WTC11 (cell line): ENCODE measurements around the gene FRMD6. TPM values are rescaled to one million over a fixed set of nuclear protein-coding genes. Genes with fewer than 3 reads are reported as not detected.

ENCODE experiments used
- ATAC-seq: fragments of 200-7000 bp; cut with Tn5 transposase; 2 replicates; pipeline ENCODE4 v1.10.0; 2021; ENCODE audit warnings: mild to moderate bottlenecking, moderate library complexity
- CTCF ChIA-PET: fragments of 300-600 bp; sonication (Branson Sonifier 250); formaldehyde crosslinking; loops from one replicate; lab custom pipeline; 2021; ENCODE audit warnings: antibody characterized with exemption; lab: Charles Lee
- POLR2A ChIA-PET: fragments of 350-600 bp; sonication (Branson Sonifier 250); formaldehyde crosslinking; loops from one replicate; lab custom pipeline; 2021; ENCODE audit warnings: antibody characterized with exemption; lab: Charles Lee
- DNase-seq: peaks from one replicate; pipeline ENCODE4 v3.0.0; 2021; ENCODE audit warnings: low spot score
- H3K27ac Mint-ChIP-seq: 2 replicates; pipeline ENCODE4 v1.8.0; 2021; ENCODE audit warnings: mixed read lengths
- H3K27me3 Mint-ChIP-seq: 2 replicates; pipeline ENCODE4 v1.8.0; 2021; ENCODE audit warnings: low read depth, mild to moderate bottlenecking, moderate library complexity, mixed read lengths
- H3K36me3 Mint-ChIP-seq: 2 replicates; pipeline ENCODE4 v1.8.0; 2021; ENCODE audit warnings: mixed read lengths
- H3K4me1 Mint-ChIP-seq: 2 replicates; pipeline ENCODE4 v1.8.0; 2022; ENCODE audit warnings: mixed read lengths
- H3K4me3 Mint-ChIP-seq: 2 replicates; pipeline ENCODE4 v1.8.0; 2021; ENCODE audit warnings: mild to moderate bottlenecking, moderate library complexity, mixed read lengths
- H3K9me3 Mint-ChIP-seq: 2 replicates; pipeline ENCODE4 v1.8.0; 2021; ENCODE audit warnings: mixed read lengths
- ATF1 ChIP-seq: sonication (generic); formaldehyde crosslinking; IDR thresholded peaks from 2 replicates; pipeline ENCODE4 v1.8.1; 2023; ENCODE audit warnings: mild to moderate bottlenecking, moderate library complexity, missing genetic modification reagents
- CDX4 ChIP-seq: fragments of 250-450 bp; sonication (Bioruptor Pico); IDR thresholded peaks from 2 replicates; pipeline ENCODE4 v1.9.0; 2021; ENCODE audit warnings: moderate library complexity, mild to moderate bottlenecking, inconsistent platforms, borderline replicate concordance
- CTCF ChIP-seq: fragments of 200-600 bp; IDR thresholded peaks from 2 replicates; pipeline ENCODE4 v1.8.0; 2022; ENCODE audit warnings: antibody characterized with exemption
- E2F4 ChIP-seq: sonication (generic); formaldehyde crosslinking; IDR thresholded peaks from 2 replicates; pipeline ENCODE4 v1.8.1; 2022; ENCODE audit warnings: low read depth, mild to moderate bottlenecking, moderate library complexity, missing genetic modification reagents, borderline replicate concordance
- IRF2 ChIP-seq: sonication (generic); formaldehyde crosslinking; IDR thresholded peaks from 2 replicates; pipeline ENCODE4 v1.8.0; 2022; ENCODE audit warnings: low read depth, missing genetic modification reagents, borderline replicate concordance
- KAT7 ChIP-seq: sonication (generic); formaldehyde crosslinking; IDR thresholded peaks from 2 replicates; pipeline ENCODE4 v1.8.1; 2023; ENCODE audit warnings: missing genetic modification reagents, mild to moderate bottlenecking, borderline replicate concordance
- MXD4 ChIP-seq: fragments of 250-450 bp; sonication (Bioruptor Pico); IDR thresholded peaks from 2 replicates; pipeline ENCODE4 v1.8.0; 2021; ENCODE audit warnings: mild to moderate bottlenecking, moderate library complexity, borderline replicate concordance
- NFYB ChIP-seq: sonication (generic); formaldehyde crosslinking; conservative IDR thresholded peaks from 2 replicates; pipeline ENCODE4 v1.8.0; 2022; ENCODE audit warnings: low read depth, missing genetic modification reagents
- RELA ChIP-seq: sonication (generic); formaldehyde crosslinking; IDR thresholded peaks from 2 replicates; pipeline ENCODE4 v1.8.1; 2022; ENCODE audit warnings: missing genetic modification reagents, mild to moderate bottlenecking, borderline replicate concordance
- STAT6 ChIP-seq: sonication (generic); formaldehyde crosslinking; conservative IDR thresholded peaks from 2 replicates; pipeline ENCODE4 v1.8.1; 2023; ENCODE audit warnings: mild to moderate bottlenecking, low read depth, missing genetic modification reagents, moderate library complexity
- TP53 ChIP-seq: sonication (generic); formaldehyde crosslinking; IDR thresholded peaks from 2 replicates; pipeline ENCODE4 v1.8.1; 2023; ENCODE audit warnings: mild to moderate bottlenecking, missing genetic modification reagents
- USF1 ChIP-seq: sonication (generic); formaldehyde crosslinking; IDR thresholded peaks from 2 replicates; pipeline ENCODE4 v1.8.0; 2022; ENCODE audit warnings: mild to moderate bottlenecking, missing genetic modification reagents
- ZBTB43 ChIP-seq: sonication (generic); formaldehyde crosslinking; IDR thresholded peaks from 2 replicates; pipeline ENCODE4 v1.8.1; 2023; ENCODE audit warnings: mild to moderate bottlenecking, missing genetic modification reagents
- ZNF138 ChIP-seq: sonication (generic); formaldehyde crosslinking; conservative IDR thresholded peaks from 2 replicates; pipeline ENCODE4 v1.8.1; 2022; ENCODE audit warnings: mild to moderate bottlenecking, moderate library complexity, missing genetic modification reagents
- ZNF416 ChIP-seq: fragments of 250-450 bp; sonication (Bioruptor Pico); IDR thresholded peaks from 2 replicates; pipeline ENCODE4 v1.9.0; 2021; ENCODE audit warnings: mild to moderate bottlenecking, inconsistent platforms
- ZNF423 ChIP-seq: fragments of 250-450 bp; sonication (Bioruptor Pico); IDR thresholded peaks from 2 replicates; pipeline ENCODE4 v2.1.2; 2022; ENCODE audit warnings: mild to moderate bottlenecking, moderate library complexity
- total RNA-seq: library from RNA; stranded (reverse); gene quantifications from 3 replicates; pipeline ENCODE4 v1.2.3, GENCODE V29; 2021

FRMD6 gene
- total RNA-seq, 1 experiment from 2014 or later, result 21.8 TPM

- Mint-ChIP-seq H3K36me3 (no peaks in the 10 kb centered on the region), H3K4me1 (peaks cover 38% of the 10 kb centered on the region), H3K27ac (peak overlapping the region; percentile 79), H3K4me3 (peak overlapping the region; percentile 93), H3K27me3 (no peaks in the 10 kb centered on the region), H3K9me3 (no peaks in the 10 kb centered on the region)
- CTCF ChIA-PET, result interaction anchor here (0.9 to 2.5 kb wide), 11 partner anchors 15 to 370 kb away, joined by 3 to 16 read pairs (median 5); no protein-coding TSS in a partner anchor
- no peak for DNase-seq
- POLR2A ChIA-PET, result interaction anchor here (0.6 kb wide), 1 partner anchor 29 kb away, joined by 3 read pairs; no protein-coding TSS in a partner anchor
- no peak for TF ChIP-seq ZNF138 (CRISPR knock-in tag)
- TF ChIP-seq CDX4 (CRISPR knock-in tag), result no peak
- no peak for TF ChIP-seq ZNF416 (CRISPR knock-in tag)
- TF ChIP-seq NFYB (CRISPR knock-in tag), result no peak
- no peak for TF ChIP-seq ZNF423 (CRISPR knock-in tag)
- no peak for TF ChIP-seq IRF2 (CRISPR knock-in tag)
- no peak for ATAC-seq
Observed at GRCh38 chr14:51653079-51653774, 1.5 kb downstream of the FRMD6 start.

GRCh38 chr14:51653775-51654532 is 2.2 kb downstream of the FRMD6 start:
- ChIA-PET POLR2A (interaction anchor here (0.6 kb wide), 1 partner anchor 1026 kb away, joined by 4 read pairs; no protein-coding TSS in a partner anchor), CTCF (interaction anchor here (1.6 kb wide), 1 partner anchor 284 kb away, joined by 7 read pairs; no protein-coding TSS in a partner anchor)
- DNase-seq, result no peak
- no peak for ATAC-seq
- H3K27me3 Mint-ChIP-seq, result no peaks in the 10 kb centered on the region
- no peaks in the 10 kb centered on the region for H3K9me3 Mint-ChIP-seq
- no peak overlapping the region for H3K27ac Mint-ChIP-seq
- peaks cover 41% of the 10 kb centered on the region for H3K4me1 Mint-ChIP-seq
- peak overlapping the region; percentile 93 for H3K4me3 Mint-ChIP-seq
- TF ChIP-seq STAT6 (CRISPR knock-in tag) (no peak), USF1 (no peak), ZNF423 (CRISPR knock-in tag) (no peak), ZBTB43 (no peak), ATF1 (no peak), CTCF (no peak), RELA (CRISPR knock-in tag) (no peak), E2F4 (CRISPR knock-in tag) (no peak), TP53 (CRISPR knock-in tag) (no peak), KAT7 (CRISPR knock-in tag) (no peak), MXD4 (no peak)
- no peaks in the 10 kb centered on the region for H3K36me3 Mint-ChIP-seq
